ENCODE measurements around the gene RPRD1A.

DNA sequence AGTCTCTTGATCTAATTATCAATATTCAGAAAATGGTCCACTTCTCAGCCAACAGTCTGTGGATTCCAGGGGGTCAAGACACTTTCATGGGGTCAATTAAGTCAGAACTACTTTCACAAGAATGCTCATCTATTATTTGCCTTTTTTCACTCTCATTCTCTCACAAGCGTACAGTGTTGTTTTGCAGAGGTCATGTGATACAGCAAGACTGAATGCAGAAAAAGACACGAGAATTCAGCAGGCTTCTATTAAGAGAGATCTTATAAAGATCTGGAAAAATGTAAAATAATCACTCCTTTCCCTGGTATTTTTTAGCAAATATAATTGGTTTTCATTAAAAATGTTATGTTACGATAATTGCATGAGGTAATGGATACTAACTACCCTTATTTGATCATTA, 8.7 kb downstream of the RPRD1A start:
- TF ChIP-seq, protein P1, sequence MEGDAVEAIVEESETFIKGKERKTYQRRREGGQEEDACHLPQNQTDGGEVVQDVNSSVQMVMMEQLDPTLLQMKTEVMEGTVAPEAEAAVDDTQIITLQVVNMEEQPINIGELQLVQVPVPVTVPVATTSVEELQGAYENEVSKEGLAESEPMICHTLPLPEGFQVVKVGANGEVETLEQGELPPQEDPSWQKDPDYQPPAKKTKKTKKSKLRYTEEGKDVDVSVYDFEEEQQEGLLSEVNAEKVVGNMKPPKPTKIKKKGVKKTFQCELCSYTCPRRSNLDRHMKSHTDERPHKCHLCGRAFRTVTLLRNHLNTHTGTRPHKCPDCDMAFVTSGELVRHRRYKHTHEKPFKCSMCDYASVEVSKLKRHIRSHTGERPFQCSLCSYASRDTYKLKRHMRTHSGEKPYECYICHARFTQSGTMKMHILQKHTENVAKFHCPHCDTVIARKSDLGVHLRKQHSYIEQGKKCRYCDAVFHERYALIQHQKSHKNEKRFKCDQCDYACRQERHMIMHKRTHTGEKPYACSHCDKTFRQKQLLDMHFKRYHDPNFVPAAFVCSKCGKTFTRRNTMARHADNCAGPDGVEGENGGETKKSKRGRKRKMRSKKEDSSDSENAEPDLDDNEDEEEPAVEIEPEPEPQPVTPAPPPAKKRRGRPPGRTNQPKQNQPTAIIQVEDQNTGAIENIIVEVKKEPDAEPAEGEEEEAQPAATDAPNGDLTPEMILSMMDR (conservative IDR thresholded peaks at IDR 0.05; ENCODE audit: low read depth, low read length) = no peak
- TF ChIP-seq POLR2A (IDR thresholded peaks at IDR 0.05; ENCODE audit: low read depth, low read length) (no peak), RCOR1 (IDR thresholded peaks at IDR 0.05; ENCODE audit: insufficient replicate concordance, low read length) (no peak), CEBPB (IDR thresholded peaks at IDR 0.05; ENCODE audit: low read depth, low read length) (no peak), RFX5 (IDR thresholded peaks at IDR 0.05; ENCODE audit: low read depth, low read length) (no peak), MAFK (IDR thresholded peaks at IDR 0.05; ENCODE audit: low read depth, low read length) (no peak), MXI1 (IDR thresholded peaks at IDR 0.05; ENCODE audit: borderline replicate concordance, low read depth, low read length) (no peak), SMC3 (IDR thresholded peaks at IDR 0.05; ENCODE audit: low read depth, low read length) (no peak), MAZ (IDR thresholded peaks at IDR 0.05; ENCODE audit: borderline replicate concordance, low read depth, low read length) (no peak), RAD21 (IDR thresholded peaks at IDR 0.05; ENCODE audit: low read length) (no peak)
- TF ChIP-seq, protein P2, sequence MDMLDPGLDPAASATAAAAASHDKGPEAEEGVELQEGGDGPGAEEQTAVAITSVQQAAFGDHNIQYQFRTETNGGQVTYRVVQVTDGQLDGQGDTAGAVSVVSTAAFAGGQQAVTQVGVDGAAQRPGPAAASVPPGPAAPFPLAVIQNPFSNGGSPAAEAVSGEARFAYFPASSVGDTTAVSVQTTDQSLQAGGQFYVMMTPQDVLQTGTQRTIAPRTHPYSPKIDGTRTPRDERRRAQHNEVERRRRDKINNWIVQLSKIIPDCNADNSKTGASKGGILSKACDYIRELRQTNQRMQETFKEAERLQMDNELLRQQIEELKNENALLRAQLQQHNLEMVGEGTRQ (IDR thresholded peaks at IDR 0.05; ENCODE audit: low read depth, low read length) = no peak

All from IMR-90 (cell line).